Left lung (tissue), 10 donors: ENCODE results near the gene HDAC1. TPM values are rescaled to one million over a fixed set of nuclear protein-coding genes. Genes with fewer than 3 reads are reported as not detected.

Experiments used
- ATAC-seq: fragments of 200-7000 bp; cut with Tn5 transposase; one replicate; pipeline ENCODE4 v1.9.1; 2020; ENCODE audit warnings: moderate library complexity
- DNase-seq, 4 donors: peaks; one replicate each; pipeline ENCODE4 v3.0.0-alpha.2; 2013 to 2020
- H3K27ac ChIP-seq, 2 donors: fragments of 200-600 bp; sonication (generic) in 1 of 2; one replicate each; pipeline versions ENCODE4 v1.5.0 to v1.8.0; 2020 to 2021
- H3K27me3 ChIP-seq, 2 donors: fragments of 200-600 bp; sonication (generic) in 1 of 2; one replicate each; pipeline versions ENCODE4 v1.5.0 to v1.8.0; 2020 to 2021
- H3K36me3 ChIP-seq, 2 donors: fragments of 200-600 bp; sonication (generic) in 1 of 2; one replicate each; pipeline versions ENCODE4 v1.5.0 to v1.8.0; 2020 to 2021
- H3K4me1 ChIP-seq, 2 donors: fragments of 200-600 bp; one replicate each; pipeline ENCODE4 v1.8.0; 2021
- H3K4me3 ChIP-seq, 2 donors: fragments of 200-600 bp; sonication (generic) in 1 of 2; one replicate each; pipeline versions ENCODE4 v1.5.0 to v1.8.0; 2020 to 2021; ENCODE audit warnings: mild to moderate bottlenecking in 1 of 2
- H3K9me3 ChIP-seq, 2 donors: fragments of 200-600 bp; sonication (generic) in 1 of 2; one replicate each; pipeline versions ENCODE4 v1.5.0 to v1.8.0; 2020 to 2021
- intact Hi-C, 2 donors: fragments of 100-400 bp; cut with DNase I; formaldehyde crosslinking; loops; one replicate each; pipeline versions ENCODE4 v1.11.2 to v1.14.2; 2022
- polyA plus RNA-seq, 6 donors: library from polyadenylated mRNA; unstranded; fragments of 120-200 nt; gene quantifications; one replicate each; pipeline ENCODE4 v1.2.1, GENCODE V29; 2013; ENCODE audit not compliant: insufficient read length in 6 of 6
- total RNA-seq, 2 donors: library from RNA; stranded (reverse); fragmentation: NEBNext Ultra II Directional; extraction: Animal tissue kit (Norgen Biotek cat#: 25700); gene quantifications; one replicate each; pipeline ENCODE4 v1.2.1, GENCODE V29; 2021
- TF ChIP-seq, protein P1 (sequence below), 2 donors: fragments of 200-600 bp; sonication (generic) in 1 of 2; IDR thresholded peaks; one replicate each; pipeline versions ENCODE4 v1.5.0 to v1.8.0; 2021; ENCODE audit warnings: antibody characterized with exemption in 2 of 2
- donor health status: DM: no; HTN: yes; CAD: no.
- donor health status: DM: no; HTN: no; CAD: no.

Gene HDAC1
- total and polyA plus RNA-seq, 8 donors = 61.8 to 193 (median 163) TPM

DNA sequence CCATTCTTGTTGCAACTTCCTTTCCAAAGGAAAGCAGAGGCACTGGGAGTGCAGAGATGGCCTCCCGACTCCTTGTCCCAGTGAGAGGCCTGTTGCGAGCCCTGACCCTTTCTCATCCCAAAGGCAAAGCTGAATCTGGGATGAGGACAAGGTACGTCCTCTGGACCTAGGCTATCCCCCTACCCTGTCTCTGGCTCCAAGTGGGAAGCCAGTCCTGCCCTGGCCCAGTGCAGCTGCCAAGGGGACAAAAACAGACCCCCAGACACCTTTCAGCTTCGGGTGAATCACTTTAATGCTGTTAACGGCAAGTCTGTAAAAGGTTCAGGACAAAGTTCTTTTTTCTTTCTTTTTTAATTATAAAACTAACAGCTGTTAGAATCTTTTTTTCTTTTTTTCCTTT, 73.0 kb downstream of the HDAC1 start:
- ATAC-seq = no peak
- intact Hi-C loops = no loop called here
- DNase-seq = peak in 1 of 4 donors; percentile 23
- H3K27ac ChIP-seq = no peak overlapping the region
- peaks cover 0 to 20% of the 10 kb centered on the region in 2 donors for H3K27me3 ChIP-seq
- TF ChIP-seq, protein P1, sequence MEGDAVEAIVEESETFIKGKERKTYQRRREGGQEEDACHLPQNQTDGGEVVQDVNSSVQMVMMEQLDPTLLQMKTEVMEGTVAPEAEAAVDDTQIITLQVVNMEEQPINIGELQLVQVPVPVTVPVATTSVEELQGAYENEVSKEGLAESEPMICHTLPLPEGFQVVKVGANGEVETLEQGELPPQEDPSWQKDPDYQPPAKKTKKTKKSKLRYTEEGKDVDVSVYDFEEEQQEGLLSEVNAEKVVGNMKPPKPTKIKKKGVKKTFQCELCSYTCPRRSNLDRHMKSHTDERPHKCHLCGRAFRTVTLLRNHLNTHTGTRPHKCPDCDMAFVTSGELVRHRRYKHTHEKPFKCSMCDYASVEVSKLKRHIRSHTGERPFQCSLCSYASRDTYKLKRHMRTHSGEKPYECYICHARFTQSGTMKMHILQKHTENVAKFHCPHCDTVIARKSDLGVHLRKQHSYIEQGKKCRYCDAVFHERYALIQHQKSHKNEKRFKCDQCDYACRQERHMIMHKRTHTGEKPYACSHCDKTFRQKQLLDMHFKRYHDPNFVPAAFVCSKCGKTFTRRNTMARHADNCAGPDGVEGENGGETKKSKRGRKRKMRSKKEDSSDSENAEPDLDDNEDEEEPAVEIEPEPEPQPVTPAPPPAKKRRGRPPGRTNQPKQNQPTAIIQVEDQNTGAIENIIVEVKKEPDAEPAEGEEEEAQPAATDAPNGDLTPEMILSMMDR (IDR thresholded peaks at IDR 0.05) = no peak
- H3K9me3 ChIP-seq = no peaks in the 10 kb centered on the region
- peaks cover 10 to 14% of the 10 kb centered on the region in 2 donors for H3K4me1 ChIP-seq
- H3K4me3 ChIP-seq = no peak overlapping the region
- peaks cover 0 to 68% of the 10 kb centered on the region in 2 donors for H3K36me3 ChIP-seq

DNA sequence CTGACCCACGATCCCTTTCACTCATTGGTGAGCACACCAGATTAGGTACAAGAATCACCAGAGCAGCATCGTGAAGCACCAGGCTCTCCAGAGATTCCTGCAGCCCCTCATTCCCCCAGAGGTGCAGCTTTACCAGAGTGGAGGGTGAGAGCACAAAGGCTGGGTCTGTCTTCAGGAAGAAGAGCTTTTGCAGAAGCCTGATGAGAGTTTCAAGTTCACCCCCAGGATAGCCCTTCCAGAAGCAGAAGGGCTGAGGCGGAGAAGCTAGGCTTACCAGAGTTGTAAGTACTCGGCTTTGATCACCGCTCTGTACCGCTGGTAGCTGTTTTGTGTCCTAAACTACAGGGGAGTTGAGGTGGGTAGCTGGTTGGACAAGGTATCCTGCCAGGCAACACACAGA, 73.6 kb downstream of the HDAC1 start:
- H3K27ac ChIP-seq = no peak overlapping the region
- H3K27me3 ChIP-seq = peaks cover 0 to 20% of the 10 kb centered on the region in 2 donors
- DNase-seq = no peak
- peaks cover 0 to 74% of the 10 kb centered on the region in 2 donors for H3K36me3 ChIP-seq
- TF ChIP-seq, protein P1 (IDR thresholded peaks at IDR 0.05) = no peak
- H3K9me3 ChIP-seq = no peaks in the 10 kb centered on the region
- H3K4me3 ChIP-seq = no peak overlapping the region
- peaks cover 10 to 14% of the 10 kb centered on the region in 2 donors for H3K4me1 ChIP-seq
- intact Hi-C loops = no loop called here
- no peak for ATAC-seq

DNA sequence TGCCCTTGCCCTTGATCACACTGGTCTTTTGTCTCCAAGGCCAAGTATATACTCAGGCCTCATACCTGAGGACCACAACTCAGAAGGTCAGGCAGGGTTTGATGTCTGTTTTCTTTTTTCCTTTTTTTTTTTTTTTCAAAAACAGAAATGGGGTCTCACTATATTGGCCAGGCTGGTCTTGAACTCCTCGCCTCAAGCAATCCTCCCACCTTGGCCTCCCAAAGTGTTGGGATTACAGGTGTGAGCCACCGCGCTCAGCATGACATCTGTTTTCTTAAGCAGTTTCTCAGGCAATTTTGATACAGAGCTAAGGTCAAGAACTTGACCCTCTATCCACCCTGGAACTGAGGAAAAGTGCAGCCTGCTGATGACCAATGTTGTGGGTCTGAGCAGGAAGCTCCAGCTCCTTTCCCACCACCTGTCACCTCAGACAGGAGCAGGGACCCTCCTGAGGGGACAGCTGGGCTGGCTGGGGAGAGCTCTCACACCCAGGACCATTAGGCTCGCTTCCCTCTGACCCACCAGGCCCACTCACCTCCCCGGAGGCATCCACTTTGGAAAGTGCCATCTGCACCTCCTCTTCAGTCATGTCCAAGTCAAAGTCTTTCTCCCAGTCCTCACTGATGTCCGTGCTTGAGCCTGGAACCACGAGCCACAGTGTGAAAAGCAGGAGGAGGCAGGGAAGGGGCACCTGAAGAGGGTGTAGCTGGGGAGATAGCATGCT, 76.2 kb downstream of the HDAC1 start:
- intact Hi-C loops = no loop called here
- H3K27ac ChIP-seq = no peak overlapping the region
- TF ChIP-seq, protein P1 (IDR thresholded peaks at IDR 0.05) = no peak
- no peak for DNase-seq
- ATAC-seq = no peak
- no peaks in the 10 kb centered on the region for H3K4me1 ChIP-seq
- peaks cover 0 to 97% of the 10 kb centered on the region in 2 donors for H3K36me3 ChIP-seq
- no peaks in the 10 kb centered on the region for H3K9me3 ChIP-seq
- H3K4me3 ChIP-seq = no peak overlapping the region
- H3K27me3 ChIP-seq = no peaks in the 10 kb centered on the region

DNA sequence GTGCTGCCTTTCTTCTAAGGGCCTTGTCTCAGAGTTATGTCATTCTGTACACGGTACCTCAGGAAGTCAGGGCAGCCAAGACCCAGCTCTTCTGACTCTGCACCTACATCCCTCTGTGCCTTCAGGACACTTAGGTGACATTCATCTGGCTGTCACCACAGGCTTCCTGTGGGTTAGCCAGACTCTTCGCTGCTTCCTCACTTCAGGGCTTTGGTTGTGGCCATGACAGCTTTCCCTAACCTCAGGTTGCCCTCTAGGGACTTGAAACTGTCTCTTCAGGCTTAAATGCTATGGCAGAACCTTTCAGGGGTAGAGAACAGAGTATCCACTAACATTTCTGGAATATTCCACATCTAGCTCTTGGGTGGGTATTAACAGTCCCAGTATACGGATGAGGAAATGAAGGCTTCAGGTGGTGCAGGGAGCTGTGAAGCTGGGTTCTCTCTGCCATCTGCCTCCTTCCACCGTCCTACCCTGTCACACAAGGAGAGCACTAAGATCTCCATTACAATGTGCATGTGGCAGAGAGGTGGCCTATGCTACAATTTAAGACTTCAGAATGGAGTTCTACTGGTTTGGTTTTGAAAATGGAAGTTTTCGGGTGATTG, 80.4 kb downstream of the HDAC1 start:
- ATAC-seq (peak; percentile 34), DNase-seq (no peak)
- no peak overlapping the region for H3K27ac ChIP-seq
- TF ChIP-seq, protein P1 (IDR thresholded peaks at IDR 0.05) = no peak
- intact Hi-C loops = no loop called here
- H3K4me3 ChIP-seq = no peak overlapping the region
- H3K9me3 ChIP-seq = no peaks in the 10 kb centered on the region
- no peaks in the 10 kb centered on the region for H3K27me3 ChIP-seq
- H3K36me3 ChIP-seq = peaks cover 0 to 99% of the 10 kb centered on the region in 2 donors
- no peaks in the 10 kb centered on the region for H3K4me1 ChIP-seq

DNA sequence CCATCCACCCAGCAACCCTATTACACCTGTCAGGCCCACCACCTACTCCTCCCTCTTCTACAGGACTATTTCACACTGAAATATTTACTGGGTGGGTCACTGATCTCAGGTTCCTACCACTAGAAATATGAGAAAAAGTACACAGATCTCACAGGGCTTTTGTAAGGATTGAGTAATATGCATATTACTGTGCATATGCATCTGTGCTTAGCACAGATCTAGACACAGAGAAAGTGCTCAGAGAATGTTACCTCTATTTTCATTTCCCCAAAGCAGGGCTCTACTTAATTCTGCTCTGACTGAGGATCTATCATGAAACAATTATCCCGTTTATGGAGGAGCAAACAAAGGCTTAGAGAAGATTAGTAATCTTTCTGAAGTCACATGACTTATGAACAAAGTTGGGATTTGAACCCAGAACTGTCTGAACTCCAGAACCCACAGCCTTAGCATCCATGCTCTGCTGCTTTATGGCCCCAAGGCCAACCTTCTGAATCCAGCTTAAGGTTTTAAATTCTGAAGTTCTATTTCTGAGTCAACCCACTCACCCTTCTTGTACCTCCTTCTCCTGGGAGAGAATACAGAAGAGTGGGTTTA, 82.2 kb downstream of the HDAC1 start:
- DNase-seq (no peak), ATAC-seq (no peak)
- no peaks in the 10 kb centered on the region for H3K4me1 ChIP-seq
- H3K4me3 ChIP-seq = no peak overlapping the region
- no peaks in the 10 kb centered on the region for H3K9me3 ChIP-seq
- H3K36me3 ChIP-seq = peaks cover 0 to 99% of the 10 kb centered on the region in 2 donors
- H3K27me3 ChIP-seq = no peaks in the 10 kb centered on the region
- TF ChIP-seq, protein P1 (IDR thresholded peaks at IDR 0.05) = no peak
- H3K27ac ChIP-seq = no peak overlapping the region
- intact Hi-C loops = no loop called here
